ENCODE results near the gene TEP1.
A peak's percentile ranks its signal among the peaks of the same experiment; 100 is the strongest.
"Not testable (repeated sequence)": the region's sequence is repeated elsewhere in the genome, so short reads cannot be mapped to it uniquely, and the experiment has no call there.

TEP1 gene

GRCh38 chr14:20358474-20358873 is 54.8 kb downstream of the TEP1 start:
- DNase-seq (ENCODE audit: low spot score in 2 of 2); ATAC-seq (ENCODE audit: low read depth); H3K27me3 Mint-ChIP-seq; H3K4me1 Mint-ChIP-seq; H3K9me3 Mint-ChIP-seq; H3K4me3 Mint-ChIP-seq: not testable (repeated sequence)
- Mint-ChIP-seq H3K27ac (peak overlapping the region; percentile 53), H3K36me3 (peaks cover 36% of the 10 kb centered on the region)

- Mint-ChIP-seq H3K4me1 (peaks cover 8% of the 10 kb centered on the region), H3K9me3 (no peaks in the 10 kb centered on the region), H3K4me3 (no peak overlapping the region), H3K27me3 (no peaks in the 10 kb centered on the region), H3K36me3 (peaks cover 34% of the 10 kb centered on the region), H3K27ac (peak overlapping the region; percentile 63)
- no peak for DNase-seq (ENCODE audit: low spot score in 2 of 2)
- no peak for ATAC-seq (ENCODE audit: low read depth)
Observed at GRCh38 chr14:20356422-20356821, 56.9 kb downstream of the TEP1 start.

- no peak overlapping the region for H3K4me3 Mint-ChIP-seq
- no peak overlapping the region for H3K27ac Mint-ChIP-seq
- no peak for ATAC-seq (ENCODE audit: low read depth)
- no peak for DNase-seq (ENCODE audit: low spot score in 2 of 2)
- no peaks in the 10 kb centered on the region for H3K9me3 Mint-ChIP-seq
- no peaks in the 10 kb centered on the region for H3K4me1 Mint-ChIP-seq
- H3K27me3 Mint-ChIP-seq, result no peaks in the 10 kb centered on the region
- H3K36me3 Mint-ChIP-seq, result peaks cover 17% of the 10 kb centered on the region
Observed at GRCh38 chr14:20350860-20351259, 62.4 kb downstream of the TEP1 start.

- ATAC-seq (ENCODE audit: low read depth) (no peak), DNase-seq (ENCODE audit: low spot score in 2 of 2) (no peak)
- Mint-ChIP-seq H3K27me3 (no peaks in the 10 kb centered on the region), H3K4me1 (peaks cover 2% of the 10 kb centered on the region), H3K36me3 (peaks cover 18% of the 10 kb centered on the region), H3K9me3 (no peaks in the 10 kb centered on the region), H3K4me3 (no peak overlapping the region), H3K27ac (no peak overlapping the region)
Observed at GRCh38 chr14:20350282-20350681, 63.0 kb downstream of the TEP1 start.

GRCh38 chr14:20347747-20348146 is 65.6 kb downstream of the TEP1 start:
- Mint-ChIP-seq H3K36me3 (peaks cover 13% of the 10 kb centered on the region), H3K4me1 (peaks cover 11% of the 10 kb centered on the region), H3K27me3 (no peaks in the 10 kb centered on the region), H3K27ac (no peak overlapping the region), H3K4me3 (no peak overlapping the region), H3K9me3 (no peaks in the 10 kb centered on the region)
- no peak for ATAC-seq (ENCODE audit: low read depth)
- no peak for DNase-seq (ENCODE audit: low spot score in 2 of 2)

- DNase-seq (ENCODE audit: low spot score in 2 of 2) (no peak), ATAC-seq (ENCODE audit: low read depth) (no peak)
- Mint-ChIP-seq H3K27me3 (no peaks in the 10 kb centered on the region), H3K27ac (no peak overlapping the region), H3K36me3 (peaks cover 8% of the 10 kb centered on the region), H3K9me3 (no peaks in the 10 kb centered on the region), H3K4me3 (no peak overlapping the region), H3K4me1 (peaks cover 11% of the 10 kb centered on the region)
Observed at GRCh38 chr14:20346713-20347112, 66.6 kb downstream of the TEP1 start.

- Mint-ChIP-seq H3K27me3 (no peaks in the 10 kb centered on the region), H3K36me3 (peaks cover 7% of the 10 kb centered on the region), H3K4me3 (no peak overlapping the region), H3K4me1 (peaks cover 11% of the 10 kb centered on the region), H3K27ac (peak overlapping the region; percentile 7), H3K9me3 (no peaks in the 10 kb centered on the region)
- no peak for DNase-seq (ENCODE audit: low spot score in 2 of 2)
- ATAC-seq (ENCODE audit: low read depth), result no peak
Observed at GRCh38 chr14:20345366-20345765, 67.9 kb downstream of the TEP1 start.

GRCh38 chr14:20343862-20344220 is 69.5 kb downstream of the TEP1 start:
- no peak for DNase-seq (ENCODE audit: low spot score in 2 of 2)
- H3K4me1 Mint-ChIP-seq, result peaks cover 14% of the 10 kb centered on the region

GRCh38 chr14:20343092-20343861 is 70.0 kb downstream of the TEP1 start, which contains the start of gene PARP2:
Gene PARP2, plus strand, starts transcription at chr14:20343635. Its CDS starts 7 bp downstream, at chr14:20343642.
- Mint-ChIP-seq H3K27ac (peak within 1 kb of the TSS; percentile 98), H3K9me3 (no peaks in the 10 kb centered on the region), H3K4me1 (peaks cover 14% of the 10 kb centered on the region), H3K36me3 (peaks cover 5% of the 10 kb centered on the region), H3K4me3 (peak within 1 kb of the TSS; percentile 96), H3K27me3 (no peaks in the 10 kb centered on the region)
- ATAC-seq (ENCODE audit: low read depth) (peak; percentile 76), DNase-seq (ENCODE audit: low spot score in 2 of 2) (peak; percentile 89 to 92)

More at GRCh38 chr14:20343862-20344220, 69.5 kb downstream of the TEP1 start:
- Mint-ChIP-seq H3K9me3 (no peaks in the 10 kb centered on the region), H3K27ac (peak overlapping the region; percentile 98), H3K27me3 (no peaks in the 10 kb centered on the region), H3K4me3 (peak overlapping the region; percentile 96), H3K36me3 (peaks cover 5% of the 10 kb centered on the region)
- ATAC-seq (ENCODE audit: low read depth), result no peak

GRCh38 chr14:20341646-20342045 is 71.7 kb downstream of the TEP1 start:
- Mint-ChIP-seq H3K27ac (no peak overlapping the region), H3K36me3 (peaks cover 5% of the 10 kb centered on the region), H3K4me1 (peaks cover 14% of the 10 kb centered on the region), H3K4me3 (no peak overlapping the region), H3K9me3 (no peaks in the 10 kb centered on the region), H3K27me3 (no peaks in the 10 kb centered on the region)
- DNase-seq (ENCODE audit: low spot score in 2 of 2) (no peak), ATAC-seq (ENCODE audit: low read depth) (no peak)

- not testable (repeated sequence) for H3K9me3 Mint-ChIP-seq; ATAC-seq (ENCODE audit: low read depth)
- peaks cover 14% of the 10 kb centered on the region for H3K4me1 Mint-ChIP-seq
Observed at GRCh38 chr14:20341032-20341431, 72.3 kb downstream of the TEP1 start.

GRCh38 chr14:20334017-20334416 is 79.3 kb downstream of the TEP1 start:
- Mint-ChIP-seq H3K9me3 (no peaks in the 10 kb centered on the region), H3K4me1 (peaks cover 16% of the 10 kb centered on the region), H3K27ac (no peak overlapping the region), H3K27me3 (no peaks in the 10 kb centered on the region), H3K36me3 (no peaks in the 10 kb centered on the region), H3K4me3 (no peak overlapping the region)
- no peak for ATAC-seq (ENCODE audit: low read depth)
- DNase-seq (ENCODE audit: low spot score in 2 of 2), result no peak

More at GRCh38 chr14:20341032-20341431, 72.3 kb downstream of the TEP1 start:
- not testable (repeated sequence) for H3K36me3 Mint-ChIP-seq; H3K4me3 Mint-ChIP-seq; H3K27ac Mint-ChIP-seq; H3K27me3 Mint-ChIP-seq; DNase-seq (ENCODE audit: low spot score in 2 of 2)

- Mint-ChIP-seq H3K4me1 (peaks cover 17% of the 10 kb centered on the region), H3K9me3 (no peaks in the 10 kb centered on the region), H3K27ac (peak overlapping the region; percentile 92), H3K4me3 (peak overlapping the region; percentile 96), H3K27me3 (no peaks in the 10 kb centered on the region), H3K36me3 (no peaks in the 10 kb centered on the region)
- DNase-seq (ENCODE audit: low spot score in 2 of 2), result no peak
- no peak for ATAC-seq (ENCODE audit: low read depth)
Observed at GRCh38 chr14:20333494-20333841, 79.8 kb downstream of the TEP1 start.

GRCh38 chr14:20332788-20333493 is 80.4 kb downstream of the TEP1 start, which contains the start of gene CCNB1IP1:
Gene CCNB1IP1, minus strand, starts transcription at chr14:20333279. Its CDS starts 16,756 bp downstream, at chr14:20316523.
- H3K4me1 Mint-ChIP-seq, result peaks cover 17% of the 10 kb centered on the region

More at GRCh38 chr14:20332788-20333493, 80.4 kb downstream of the TEP1 start, which contains the start of gene CCNB1IP1:
- Mint-ChIP-seq H3K27me3 (no peaks in the 10 kb centered on the region), H3K27ac (peak within 1 kb of the TSS; percentile 92), H3K36me3 (no peaks in the 10 kb centered on the region), H3K4me3 (peak within 1 kb of the TSS; percentile 96), H3K9me3 (no peaks in the 10 kb centered on the region)
- ATAC-seq (ENCODE audit: low read depth), result peak; percentile 98
- DNase-seq (ENCODE audit: low spot score in 2 of 2), result peak; percentile 17 to 41

Data from memory B cell (primary cell).